ENCODE measurements around the gene EDN1.

DNA sequence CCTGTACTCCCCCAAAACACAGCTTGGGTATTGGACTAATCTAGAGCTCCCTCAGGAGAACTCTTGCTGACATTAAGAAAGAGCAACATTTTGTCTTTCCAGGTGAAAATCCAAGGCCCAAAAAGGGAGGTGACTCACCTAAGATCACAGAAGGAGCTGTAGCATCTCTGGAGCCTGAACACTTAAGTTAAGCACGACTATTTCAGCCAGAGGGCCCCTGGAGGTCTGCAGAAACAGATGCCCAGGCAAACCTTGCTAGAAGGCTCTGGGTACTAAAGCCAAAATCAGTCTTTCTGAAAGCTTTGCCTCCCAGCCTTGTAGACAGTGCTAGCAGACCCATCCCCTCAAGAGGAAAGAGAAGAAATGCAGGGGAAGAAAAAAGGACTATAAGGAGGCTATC, 8.8 kb downstream of the EDN1 start:
- TF ChIP-seq, protein P1, sequence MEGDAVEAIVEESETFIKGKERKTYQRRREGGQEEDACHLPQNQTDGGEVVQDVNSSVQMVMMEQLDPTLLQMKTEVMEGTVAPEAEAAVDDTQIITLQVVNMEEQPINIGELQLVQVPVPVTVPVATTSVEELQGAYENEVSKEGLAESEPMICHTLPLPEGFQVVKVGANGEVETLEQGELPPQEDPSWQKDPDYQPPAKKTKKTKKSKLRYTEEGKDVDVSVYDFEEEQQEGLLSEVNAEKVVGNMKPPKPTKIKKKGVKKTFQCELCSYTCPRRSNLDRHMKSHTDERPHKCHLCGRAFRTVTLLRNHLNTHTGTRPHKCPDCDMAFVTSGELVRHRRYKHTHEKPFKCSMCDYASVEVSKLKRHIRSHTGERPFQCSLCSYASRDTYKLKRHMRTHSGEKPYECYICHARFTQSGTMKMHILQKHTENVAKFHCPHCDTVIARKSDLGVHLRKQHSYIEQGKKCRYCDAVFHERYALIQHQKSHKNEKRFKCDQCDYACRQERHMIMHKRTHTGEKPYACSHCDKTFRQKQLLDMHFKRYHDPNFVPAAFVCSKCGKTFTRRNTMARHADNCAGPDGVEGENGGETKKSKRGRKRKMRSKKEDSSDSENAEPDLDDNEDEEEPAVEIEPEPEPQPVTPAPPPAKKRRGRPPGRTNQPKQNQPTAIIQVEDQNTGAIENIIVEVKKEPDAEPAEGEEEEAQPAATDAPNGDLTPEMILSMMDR (IDR thresholded peaks at IDR 0.05; ENCODE audit: low read depth, low read length): no peak
- TF ChIP-seq POLR2A (IDR thresholded peaks at IDR 0.05; ENCODE audit: extremely low read depth, insufficient read length) (no peak), MYC (IDR thresholded peaks at IDR 0.05; ENCODE audit: low read depth, low read length) (no peak)
- TF ChIP-seq, protein P2, sequence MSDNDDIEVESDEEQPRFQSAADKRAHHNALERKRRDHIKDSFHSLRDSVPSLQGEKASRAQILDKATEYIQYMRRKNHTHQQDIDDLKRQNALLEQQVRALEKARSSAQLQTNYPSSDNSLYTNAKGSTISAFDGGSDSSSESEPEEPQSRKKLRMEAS (IDR thresholded peaks at IDR 0.05; ENCODE audit: low read depth, low read length): no peak

All from NB4 (cell line).